GM23338 (cell line): ENCODE results near the gene XYLT1. TPM values are rescaled to one million over a fixed set of nuclear protein-coding genes. Genes with fewer than 3 reads are reported as not detected.

Experiments used
- ATAC-seq: fragments of 200-7000 bp; cut with Tn5 transposase; 3 replicates; pipeline ENCODE4 v1.9.1; 2020
- DNase-seq: peaks from one replicate; pipeline ENCODE4 v3.0.0-alpha.2; 2015; ENCODE audit warnings: low spot score
- H2AFZ ChIP-seq: fragments of 200-600 bp; sonication (generic); 2 replicates; pipeline ENCODE4 v1.8.0; 2016; ENCODE audit warnings: antibody characterized with exemption, mild to moderate bottlenecking, moderate library complexity
- H3F3A ChIP-seq: fragments of 200-600 bp; sonication (generic); replicated peaks from 2 replicates; pipeline ENCODE4 v1.8.0; 2017; ENCODE audit warnings: antibody characterized with exemption, mixed run types, low read depth
- H3K27ac ChIP-seq: fragments of 200-600 bp; sonication (generic); 2 replicates; pipeline ENCODE4 v1.6.1; 2016; ENCODE audit warnings: low read depth
- H3K27me3 ChIP-seq: fragments of 200-600 bp; sonication (generic); 2 replicates; pipeline ENCODE4 v1.8.0; 2016; ENCODE audit warnings: mild to moderate bottlenecking, mixed run types, moderate library complexity; ENCODE audit not compliant: insufficient read depth
- H3K36me3 ChIP-seq: fragments of 200-600 bp; sonication (generic); 2 replicates; pipeline ENCODE4 v1.8.0; 2016; ENCODE audit warnings: mild to moderate bottlenecking; ENCODE audit not compliant: insufficient read depth
- H3K4me1 ChIP-seq: fragments of 200-600 bp; sonication (generic); 2 replicates; pipeline ENCODE4 v1.8.0; 2016; ENCODE audit warnings: mild to moderate bottlenecking, moderate library complexity; ENCODE audit not compliant: insufficient read depth
- H3K4me2 ChIP-seq: fragments of 200-600 bp; sonication (generic); 2 replicates; pipeline ENCODE4 v1.7.1; 2017; ENCODE audit warnings: mixed run types
- H3K4me3 ChIP-seq: fragments of 200-600 bp; sonication (generic); 2 replicates; pipeline ENCODE4 v1.6.1; 2016; ENCODE audit warnings: mixed run types
- H3K79me2 ChIP-seq: fragments of 200-600 bp; sonication (generic); replicated peaks from 2 replicates; pipeline ENCODE4 v1.8.0; 2017; ENCODE audit warnings: mild to moderate bottlenecking; ENCODE audit not compliant: insufficient read depth
- H3K9me2 ChIP-seq: fragments of 200-600 bp; sonication (generic); 2 replicates; pipeline ENCODE4 v1.8.0; 2017; ENCODE audit not compliant: insufficient read depth
- H4K20me1 ChIP-seq: fragments of 200-600 bp; sonication (generic); replicated peaks from 2 replicates; pipeline ENCODE4 v1.8.0; 2017; ENCODE audit warnings: mild to moderate bottlenecking; ENCODE audit not compliant: insufficient read depth
- H3K27ac Mint-ChIP-seq: 2 replicates; pipeline ENCODE4 v1.8.0; 2020; ENCODE audit warnings: inconsistent platforms, mild to moderate bottlenecking, moderate library complexity, mixed read lengths
- H3K27me3 Mint-ChIP-seq: 3 replicates; pipeline ENCODE4 v1.8.0; 2022; ENCODE audit warnings: low read depth, mild to moderate bottlenecking, moderate library complexity, mixed read lengths, inconsistent platforms; ENCODE audit not compliant: insufficient read depth, poor library complexity
- H3K36me3 Mint-ChIP-seq: 3 replicates; pipeline ENCODE4 v1.8.0; 2021; ENCODE audit warnings: low read depth, mild to moderate bottlenecking, inconsistent platforms, moderate library complexity, mixed read lengths
- H3K4me1 Mint-ChIP-seq: 3 replicates; pipeline ENCODE4 v1.8.0; 2020; ENCODE audit warnings: mild to moderate bottlenecking, inconsistent platforms, mixed read lengths
- H3K4me3 Mint-ChIP-seq: 3 replicates; pipeline ENCODE4 v1.8.0; 2021; ENCODE audit warnings: moderate library complexity, mild to moderate bottlenecking, inconsistent platforms, mixed read lengths
- H3K9me3 Mint-ChIP-seq: 3 replicates; pipeline ENCODE4 v1.8.0; 2020; ENCODE audit warnings: moderate library complexity, mild to moderate bottlenecking, inconsistent platforms, mixed read lengths
- CREB1 ChIP-seq: fragments of 250-450 bp; sonication (Bioruptor Pico); IDR thresholded peaks from 2 replicates; pipeline ENCODE4 v1.5.0; 2020; ENCODE audit warnings: low read depth, mild to moderate bottlenecking, moderate library complexity
- CTCF ChIP-seq, 2 experiments: fragments of 200-600 bp in 1 of 2; sonication (generic) in 1 of 2; conservative IDR thresholded peaks; 2 replicates each; pipeline versions ENCODE4 v1.5.1 to v1.6.1; 2016 to 2017; ENCODE audit warnings: antibody characterized with exemption in 2 of 2, low read depth in 2 of 2, mild to moderate bottlenecking in 2 of 2, moderate library complexity in 1 of 2
- EZH2 ChIP-seq: fragments of 200-600 bp; sonication (generic); IDR thresholded peaks from one replicate; pipeline ENCODE4 v1.8.0; 2017; ENCODE audit warnings: antibody characterized with exemption, mild to moderate bottlenecking, low read depth; ENCODE audit not compliant: unreplicated experiment
- EZH2phosphoT487 ChIP-seq: fragments of 200-600 bp; sonication (generic); IDR thresholded peaks from one replicate; pipeline ENCODE4 v1.8.1; 2018; ENCODE audit warnings: antibody characterized with exemption; ENCODE audit not compliant: unreplicated experiment
- JUNB ChIP-seq: IDR thresholded peaks from one replicate; pipeline ENCODE4 v1.6.1; 2016; ENCODE audit warnings: antibody characterized with exemption; ENCODE audit not compliant: unreplicated experiment
- NANOG ChIP-seq: IDR thresholded peaks from 2 replicates; pipeline ENCODE4 v1.6.1; 2016; ENCODE audit warnings: antibody characterized with exemption, borderline replicate concordance
- POLR2AphosphoS5 ChIP-seq: IDR thresholded peaks from 2 replicates; pipeline ENCODE4 v1.6.1; 2016; ENCODE audit warnings: antibody characterized with exemption, low read depth
- REST ChIP-seq: IDR thresholded peaks from one replicate; pipeline ENCODE4 v1.6.1; 2018; ENCODE audit warnings: antibody characterized with exemption; ENCODE audit not compliant: unreplicated experiment
- STAT1 ChIP-seq: IDR thresholded peaks from one replicate; pipeline ENCODE4 v1.6.1; 2016; ENCODE audit warnings: antibody characterized with exemption; ENCODE audit not compliant: unreplicated experiment
- ZNF114 ChIP-seq: fragments of 250-450 bp; sonication (Bioruptor Pico); IDR thresholded peaks from 2 replicates; pipeline ENCODE4 v1.5.0; 2020; ENCODE audit warnings: mild to moderate bottlenecking, moderate library complexity
- ZNF331 ChIP-seq: fragments of 250-450 bp; sonication (Bioruptor Pico); IDR thresholded peaks from 2 replicates; pipeline ENCODE4 v1.5.0; 2020; ENCODE audit warnings: low read depth, mild to moderate bottlenecking, moderate library complexity
- polyA plus RNA-seq: library from polyadenylated mRNA; unstranded; fragments of >200 nt; fragmentation: Nextera tagmentation; extraction: Ambion mirVana; gene quantifications from 2 replicates; pipeline ENCODE4 v1.2.1, GENCODE V29; 2016
- total RNA-seq: library from RNA; depleted of rRNA; stranded (reverse); fragments of >200 nt; shearing (Covaris generic); gene quantifications from 2 replicates; pipeline ENCODE4 v1.2.3, GENCODE V29; 2014
- TF ChIP-seq, protein P1 (sequence below): IDR thresholded peaks from 2 replicates; pipeline ENCODE4 v1.6.1; 2016; ENCODE audit warnings: antibody characterized with exemption
- TF ChIP-seq, protein P2 (sequence below): fragments of 250-450 bp; sonication (Bioruptor Pico); IDR thresholded peaks from 2 replicates; pipeline ENCODE4 v1.5.0; 2020; ENCODE audit warnings: mild to moderate bottlenecking, moderate library complexity

XYLT1 gene
- total and polyA plus RNA-seq, 2 experiments from 2014 or later: 3.5 to 24.7 TPM

GRCh38 chr16:17257426-17258023 lies 213.2 kb downstream of the XYLT1 start:
- no peak overlapping the region for H3K27ac Mint-ChIP-seq
- H4K20me1 ChIP-seq: no peaks in the 10 kb centered on the region; the same call in 1 of the 2 replicates

More at GRCh38 chr16:17257426-17258023, 213.2 kb downstream of the XYLT1 start:
- no peaks in the 10 kb centered on the region for H3F3A ChIP-seq
- H3K9me2 ChIP-seq: no peaks in the 10 kb centered on the region
- H3K4me3 Mint-ChIP-seq: no peak overlapping the region
- no peaks in the 10 kb centered on the region for H3K36me3 Mint-ChIP-seq
- no peaks in the 10 kb centered on the region for H3K9me3 Mint-ChIP-seq
- ATAC-seq (no peak), DNase-seq (no peak)
- H3K27ac ChIP-seq: no peak overlapping the region
- H3K4me1 ChIP-seq: no peaks in the 10 kb centered on the region
- H3K79me2 ChIP-seq: no peaks in the 10 kb centered on the region
- H3K4me1 Mint-ChIP-seq: peaks cover 8% of the 10 kb centered on the region; the same call in 2 of the 3 replicates
- H3K4me3 ChIP-seq: no peak overlapping the region
- H3K36me3 ChIP-seq: no peaks in the 10 kb centered on the region
- H3K27me3 Mint-ChIP-seq: peaks cover 3% of the 10 kb centered on the region
- no peak overlapping the region for H2AFZ ChIP-seq
- no peaks in the 10 kb centered on the region for H3K27me3 ChIP-seq
- H3K4me2 ChIP-seq: no peak overlapping the region
- TF ChIP-seq STAT1 (no peak), CREB1 (CRISPR knock-in tag) (no peak), ZNF114 (CRISPR knock-in tag) (no peak), ZNF331 (CRISPR knock-in tag) (no peak), REST (no peak), NANOG (no peak), EZH2phosphoT487 (no peak), POLR2AphosphoS5 (no peak), EZH2 (no peak), JUNB (no peak), CTCF (conservative IDR thresholded peaks at IDR 0.05; ENCODE audit: low read depth in 2 of 2) (no peak)
- TF ChIP-seq, protein P1, sequence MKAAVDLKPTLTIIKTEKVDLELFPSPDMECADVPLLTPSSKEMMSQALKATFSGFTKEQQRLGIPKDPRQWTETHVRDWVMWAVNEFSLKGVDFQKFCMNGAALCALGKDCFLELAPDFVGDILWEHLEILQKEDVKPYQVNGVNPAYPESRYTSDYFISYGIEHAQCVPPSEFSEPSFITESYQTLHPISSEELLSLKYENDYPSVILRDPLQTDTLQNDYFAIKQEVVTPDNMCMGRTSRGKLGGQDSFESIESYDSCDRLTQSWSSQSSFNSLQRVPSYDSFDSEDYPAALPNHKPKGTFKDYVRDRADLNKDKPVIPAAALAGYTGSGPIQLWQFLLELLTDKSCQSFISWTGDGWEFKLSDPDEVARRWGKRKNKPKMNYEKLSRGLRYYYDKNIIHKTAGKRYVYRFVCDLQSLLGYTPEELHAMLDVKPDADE: no peak
- TF ChIP-seq, protein P2, sequence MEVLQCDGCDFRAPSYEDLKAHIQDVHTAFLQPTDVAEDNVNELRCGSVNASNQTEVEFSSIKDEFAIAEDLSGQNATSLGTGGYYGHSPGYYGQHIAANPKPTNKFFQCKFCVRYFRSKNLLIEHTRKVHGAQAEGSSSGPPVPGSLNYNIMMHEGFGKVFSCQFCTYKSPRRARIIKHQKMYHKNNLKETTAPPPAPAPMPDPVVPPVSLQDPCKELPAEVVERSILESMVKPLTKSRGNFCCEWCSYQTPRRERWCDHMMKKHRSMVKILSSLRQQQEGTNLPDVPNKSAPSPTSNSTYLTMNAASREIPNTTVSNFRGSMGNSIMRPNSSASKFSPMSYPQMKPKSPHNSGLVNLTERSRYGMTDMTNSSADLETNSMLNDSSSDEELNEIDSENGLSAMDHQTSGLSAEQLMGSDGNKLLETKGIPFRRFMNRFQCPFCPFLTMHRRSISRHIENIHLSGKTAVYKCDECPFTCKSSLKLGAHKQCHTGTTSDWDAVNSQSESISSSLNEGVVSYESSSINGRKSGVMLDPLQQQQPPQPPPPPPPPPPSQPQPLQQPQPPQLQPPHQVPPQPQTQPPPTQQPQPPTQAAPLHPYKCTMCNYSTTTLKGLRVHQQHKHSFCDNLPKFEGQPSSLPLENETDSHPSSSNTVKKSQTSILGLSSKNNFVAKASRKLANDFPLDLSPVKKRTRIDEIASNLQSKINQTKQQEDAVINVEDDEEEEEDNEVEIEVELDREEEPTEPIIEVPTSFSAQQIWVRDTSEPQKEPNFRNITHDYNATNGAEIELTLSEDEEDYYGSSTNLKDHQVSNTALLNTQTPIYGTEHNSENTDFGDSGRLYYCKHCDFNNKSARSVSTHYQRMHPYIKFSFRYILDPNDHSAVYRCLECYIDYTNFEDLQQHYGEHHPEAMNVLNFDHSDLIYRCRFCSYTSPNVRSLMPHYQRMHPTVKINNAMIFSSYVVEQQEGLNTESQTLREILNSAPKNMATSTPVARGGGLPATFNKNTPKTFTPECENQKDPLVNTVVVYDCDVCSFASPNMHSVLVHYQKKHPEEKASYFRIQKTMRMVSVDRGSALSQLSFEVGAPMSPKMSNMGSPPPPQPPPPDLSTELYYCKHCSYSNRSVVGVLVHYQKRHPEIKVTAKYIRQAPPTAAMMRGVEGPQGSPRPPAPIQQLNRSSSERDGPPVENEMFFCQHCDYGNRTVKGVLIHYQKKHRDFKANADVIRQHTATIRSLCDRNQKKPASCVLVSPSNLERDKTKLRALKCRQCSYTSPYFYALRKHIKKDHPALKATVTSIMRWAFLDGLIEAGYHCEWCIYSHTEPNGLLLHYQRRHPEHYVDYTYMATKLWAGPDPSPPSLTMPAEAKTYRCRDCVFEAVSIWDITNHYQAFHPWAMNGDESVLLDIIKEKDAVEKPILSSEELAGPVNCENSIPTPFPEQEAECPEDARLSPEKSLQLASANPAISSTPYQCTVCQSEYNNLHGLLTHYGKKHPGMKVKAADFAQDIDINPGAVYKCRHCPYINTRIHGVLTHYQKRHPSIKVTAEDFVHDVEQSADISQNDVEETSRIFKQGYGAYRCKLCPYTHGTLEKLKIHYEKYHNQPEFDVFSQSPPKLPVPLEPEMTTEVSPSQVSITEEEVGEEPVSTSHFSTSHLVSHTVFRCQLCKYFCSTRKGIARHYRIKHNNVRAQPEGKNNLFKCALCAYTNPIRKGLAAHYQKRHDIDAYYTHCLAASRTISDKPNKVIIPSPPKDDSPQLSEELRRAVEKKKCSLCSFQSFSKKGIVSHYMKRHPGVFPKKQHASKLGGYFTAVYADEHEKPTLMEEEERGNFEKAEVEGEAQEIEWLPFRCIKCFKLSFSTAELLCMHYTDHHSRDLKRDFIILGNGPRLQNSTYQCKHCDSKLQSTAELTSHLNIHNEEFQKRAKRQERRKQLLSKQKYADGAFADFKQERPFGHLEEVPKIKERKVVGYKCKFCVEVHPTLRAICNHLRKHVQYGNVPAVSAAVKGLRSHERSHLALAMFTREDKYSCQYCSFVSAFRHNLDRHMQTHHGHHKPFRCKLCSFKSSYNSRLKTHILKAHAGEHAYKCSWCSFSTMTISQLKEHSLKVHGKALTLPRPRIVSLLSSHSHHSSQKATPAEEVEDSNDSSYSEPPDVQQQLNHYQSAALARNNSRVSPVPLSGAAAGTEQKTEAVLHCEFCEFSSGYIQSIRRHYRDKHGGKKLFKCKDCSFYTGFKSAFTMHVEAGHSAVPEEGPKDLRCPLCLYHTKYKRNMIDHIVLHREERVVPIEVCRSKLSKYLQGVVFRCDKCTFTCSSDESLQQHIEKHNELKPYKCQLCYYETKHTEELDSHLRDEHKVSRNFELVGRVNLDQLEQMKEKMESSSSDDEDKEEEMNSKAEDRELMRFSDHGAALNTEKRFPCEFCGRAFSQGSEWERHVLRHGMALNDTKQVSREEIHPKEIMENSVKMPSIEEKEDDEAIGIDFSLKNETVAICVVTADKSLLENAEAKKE (CRISPR knock-in tag): no peak
